ENCODE data around the gene ATXN1.

DNA sequence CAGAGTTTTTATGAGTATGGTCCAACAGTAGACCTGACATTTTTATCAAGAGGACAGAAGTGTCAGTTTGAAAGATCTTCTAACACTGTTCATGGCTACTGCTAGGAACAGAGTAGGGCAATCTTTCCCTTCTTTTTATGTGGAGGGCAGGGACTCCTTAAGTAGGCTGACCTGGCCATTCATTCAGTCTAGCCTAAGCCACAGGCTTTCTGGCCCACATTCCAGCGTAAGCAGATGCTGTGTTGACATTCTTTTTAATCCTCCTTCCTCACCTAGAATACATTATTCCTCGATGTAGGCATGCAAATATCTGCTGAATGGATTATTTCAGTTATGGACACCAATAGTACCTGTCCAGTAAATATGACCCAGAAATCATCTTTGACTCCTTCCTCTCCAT lies 188.3 kb downstream of the ATXN1 start:
- TF ChIP-seq CTCF (conservative IDR thresholded peaks at IDR 0.05; ENCODE audit: low read depth in 2 of 2) = no peak
- no peak for TF ChIP-seq POLR2AphosphoS5 (IDR thresholded peaks at IDR 0.05; ENCODE audit: low read depth)

Data from GM23338 (cell line).